Stimulated activated CD8-positive, alpha-beta memory T cell treated with anti-CD3 and anti-CD28 coated beads, Interleukin-2, amount 100 ng/mL, for 1 hour (primary cell): Measurements from ENCODE around the gene GPC1.

Source experiments
- DNase-seq, 2 donors: peaks; one replicate each; pipeline ENCODE4 v3.0.0-alpha.2; 2020; ENCODE audit warnings: low read depth in 2 of 2

Gene GPC1

DNA sequence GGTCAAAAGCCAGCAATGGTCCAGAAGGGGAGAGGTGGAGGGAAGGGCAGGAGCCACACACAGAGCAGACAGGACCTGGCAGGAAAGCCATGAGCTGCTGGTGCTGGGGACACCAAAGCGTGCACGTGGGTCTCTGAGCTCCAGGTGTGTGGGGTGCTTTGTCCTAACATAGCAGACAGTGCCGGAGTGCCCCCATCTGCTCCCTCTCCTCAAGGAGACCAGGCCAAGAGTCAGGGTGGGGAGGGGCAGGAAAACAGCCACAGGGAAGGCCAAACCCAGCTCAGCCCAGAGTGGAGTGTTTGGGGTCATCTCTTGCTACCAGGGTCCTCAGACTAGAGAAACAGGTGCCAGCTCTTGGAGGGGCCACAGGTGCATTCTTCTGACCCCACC, 4.2 kb upstream of the GPC1 start:
- DNase-seq: no peak

DNA sequence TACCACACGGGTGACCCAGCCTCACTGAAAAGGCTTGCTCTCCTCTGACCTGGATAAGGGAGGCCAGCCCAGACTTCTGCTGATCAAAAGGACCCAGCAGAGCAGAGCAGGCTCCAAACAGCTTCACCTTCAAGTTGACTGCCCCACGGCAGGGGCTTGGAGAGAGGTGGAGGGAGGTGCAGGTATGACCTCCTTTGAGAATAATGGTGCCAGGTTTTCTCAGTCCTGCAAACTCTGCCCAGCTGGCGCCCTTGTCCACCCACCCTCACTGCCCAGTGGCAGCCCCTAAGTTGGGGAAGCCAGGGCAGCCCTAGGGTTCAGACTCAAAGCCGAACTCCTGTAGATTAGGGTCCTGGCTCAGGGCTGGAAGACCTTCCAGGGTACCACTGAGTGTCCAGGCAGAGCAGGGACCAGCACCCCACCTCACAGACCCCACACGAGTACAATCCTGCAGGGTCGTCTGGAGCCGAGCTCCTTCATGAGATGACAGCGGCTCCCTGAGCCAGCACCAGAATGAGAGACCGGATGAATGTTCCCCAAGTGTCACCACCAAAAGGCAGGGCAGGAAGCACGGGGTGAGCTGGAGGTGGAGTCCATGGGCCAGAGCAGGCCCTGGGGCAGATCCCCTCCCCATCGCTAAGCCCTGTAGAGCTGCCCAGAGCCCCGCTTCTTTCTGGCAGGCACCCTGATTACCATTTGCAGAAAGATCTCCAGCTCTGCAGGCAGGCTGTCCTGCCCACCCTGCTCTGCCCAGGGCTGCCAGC, 3.6 kb upstream of the GPC1 start:
- DNase-seq: no peak

DNA sequence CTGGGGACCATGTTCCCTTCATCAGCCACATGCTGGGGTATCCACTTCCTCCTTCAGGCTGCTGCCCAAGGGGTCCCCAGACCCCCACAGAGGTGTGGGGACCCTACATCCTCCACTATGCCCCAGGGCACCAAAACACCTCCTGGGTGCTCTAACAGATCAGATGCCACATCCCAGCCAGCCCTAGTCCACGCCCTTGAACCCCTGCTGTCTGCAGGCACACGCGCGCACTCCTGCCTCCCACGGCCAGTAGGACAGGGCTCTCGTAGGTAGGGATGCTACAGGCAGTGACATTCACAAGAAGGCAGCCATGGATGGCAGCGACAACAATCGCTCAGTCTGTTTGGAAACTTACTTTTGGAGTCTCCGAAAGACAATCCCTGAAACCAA, 3.0 kb upstream of the GPC1 start:
- no peak for DNase-seq

DNA sequence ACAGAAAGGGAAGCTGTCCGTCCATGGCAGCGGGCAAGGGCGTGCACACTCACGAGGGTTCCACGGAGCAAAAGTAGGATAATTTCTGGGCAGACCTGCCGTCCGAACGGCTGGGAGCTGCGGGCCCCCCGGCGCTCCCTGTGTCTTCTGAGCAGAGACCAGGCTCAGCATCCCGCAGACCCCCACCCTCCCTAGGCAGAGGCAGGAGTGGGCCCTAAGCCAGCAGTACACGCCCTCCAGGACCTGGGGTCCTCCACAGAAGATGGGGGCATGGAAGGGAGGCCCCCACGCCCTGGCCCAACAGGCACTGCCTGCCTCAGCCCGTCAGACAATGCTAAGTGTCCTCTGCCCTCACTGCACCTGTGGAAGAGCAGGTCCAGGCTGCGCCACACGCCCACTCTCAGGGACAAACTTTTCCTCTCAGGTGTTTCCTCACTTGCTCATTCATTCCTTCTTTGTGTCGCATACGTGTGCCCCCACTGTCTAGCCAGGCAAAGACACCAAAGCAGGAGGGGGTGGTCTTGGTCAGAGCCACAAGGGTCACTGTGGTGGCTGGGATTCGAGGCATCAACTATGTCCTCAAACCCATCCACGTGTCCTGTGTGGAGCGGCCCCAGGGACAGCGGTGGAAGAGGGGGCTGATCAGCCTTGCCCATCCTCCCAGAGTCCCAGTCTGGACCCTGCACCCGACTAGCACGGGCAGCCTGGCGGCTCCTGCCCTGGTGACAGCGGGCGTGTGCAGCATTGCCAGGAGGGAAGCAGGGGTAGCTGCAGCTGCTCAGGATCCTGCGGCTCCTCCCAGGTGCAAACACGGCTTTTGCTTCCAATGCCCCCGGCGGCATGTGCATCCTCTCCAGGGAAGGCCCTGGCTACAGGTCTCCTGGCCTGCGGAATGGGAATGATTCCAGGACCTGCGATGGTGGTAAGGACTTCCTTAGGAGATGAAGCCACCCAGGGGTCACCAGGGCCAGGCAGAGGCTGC, 2.4 kb upstream of the GPC1 start:
- DNase-seq: no peak

DNA sequence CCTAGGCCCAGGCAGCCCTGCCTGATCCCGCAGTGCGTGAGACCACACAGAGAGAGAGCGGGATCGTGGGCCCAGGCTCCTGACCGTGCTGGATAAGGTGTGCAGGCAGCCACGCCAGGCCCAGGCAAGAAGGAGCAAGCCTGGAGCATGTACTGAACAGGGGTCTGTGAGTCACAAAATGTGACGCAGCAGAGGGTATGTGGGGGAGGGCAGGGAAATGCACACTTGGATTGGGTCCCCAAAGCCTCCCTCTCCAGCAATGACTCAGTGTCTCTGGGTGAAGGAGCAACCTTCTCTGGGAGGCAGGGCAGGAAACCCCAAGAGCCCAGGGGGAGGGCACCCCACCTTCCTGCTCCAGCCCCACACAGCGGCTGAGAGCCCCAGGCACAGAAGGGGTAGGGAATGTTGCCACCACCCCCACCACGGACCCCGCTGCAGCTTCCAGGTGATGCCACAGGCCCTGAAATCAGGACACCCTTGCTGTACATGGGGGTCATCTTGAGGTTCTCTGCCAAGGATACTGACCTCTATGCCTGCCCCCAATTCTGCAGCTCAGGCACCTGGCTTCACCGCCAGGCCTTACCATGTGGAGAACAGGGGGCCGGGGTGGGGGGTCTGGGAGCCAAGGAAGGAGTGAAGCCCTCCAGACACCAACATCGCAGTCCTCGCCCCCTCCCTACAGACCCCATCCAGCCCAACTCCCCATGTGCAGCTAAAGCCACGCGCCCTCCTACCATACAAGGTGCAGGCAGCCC, 1.3 kb upstream of the GPC1 start:
- no peak for DNase-seq

DNA sequence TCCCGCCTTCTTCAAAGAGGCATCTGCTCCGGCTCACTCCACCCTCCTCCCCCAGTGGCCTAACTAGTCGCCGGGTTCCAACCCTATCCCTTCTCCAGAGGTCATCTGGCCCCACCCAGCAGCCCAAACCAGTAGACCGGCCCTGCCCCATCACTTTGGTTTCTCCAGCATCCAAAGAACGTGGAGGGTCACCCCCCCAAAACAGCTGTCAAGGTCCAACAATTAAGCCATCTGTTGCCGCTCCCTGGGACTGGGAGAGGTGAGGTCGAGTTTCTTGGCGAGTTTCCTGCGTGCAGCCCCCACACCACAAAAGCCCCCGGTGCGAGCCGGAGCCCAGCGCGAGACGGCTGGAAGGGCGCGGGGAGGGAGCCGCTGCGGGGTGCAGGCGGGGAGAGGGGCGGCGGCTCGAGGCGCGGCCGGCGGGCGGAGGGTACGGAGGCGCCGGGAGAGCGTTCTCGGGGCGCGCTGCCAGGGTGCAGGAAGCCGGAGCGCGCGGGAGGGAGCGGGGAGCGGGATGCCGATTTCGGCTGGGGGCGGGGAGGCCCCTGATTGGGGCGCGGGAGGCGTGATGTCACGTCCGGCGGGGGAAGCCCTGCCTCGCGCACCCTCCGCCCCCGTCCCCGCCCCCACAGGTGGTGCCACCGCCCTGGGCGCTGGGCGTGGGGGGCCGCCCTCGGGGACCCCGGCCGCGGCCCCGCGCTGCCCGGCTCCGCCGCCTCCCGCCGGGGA, 571 bp upstream of the GPC1 start:
- DNase-seq: peak; percentile 74 to 88

DNA sequence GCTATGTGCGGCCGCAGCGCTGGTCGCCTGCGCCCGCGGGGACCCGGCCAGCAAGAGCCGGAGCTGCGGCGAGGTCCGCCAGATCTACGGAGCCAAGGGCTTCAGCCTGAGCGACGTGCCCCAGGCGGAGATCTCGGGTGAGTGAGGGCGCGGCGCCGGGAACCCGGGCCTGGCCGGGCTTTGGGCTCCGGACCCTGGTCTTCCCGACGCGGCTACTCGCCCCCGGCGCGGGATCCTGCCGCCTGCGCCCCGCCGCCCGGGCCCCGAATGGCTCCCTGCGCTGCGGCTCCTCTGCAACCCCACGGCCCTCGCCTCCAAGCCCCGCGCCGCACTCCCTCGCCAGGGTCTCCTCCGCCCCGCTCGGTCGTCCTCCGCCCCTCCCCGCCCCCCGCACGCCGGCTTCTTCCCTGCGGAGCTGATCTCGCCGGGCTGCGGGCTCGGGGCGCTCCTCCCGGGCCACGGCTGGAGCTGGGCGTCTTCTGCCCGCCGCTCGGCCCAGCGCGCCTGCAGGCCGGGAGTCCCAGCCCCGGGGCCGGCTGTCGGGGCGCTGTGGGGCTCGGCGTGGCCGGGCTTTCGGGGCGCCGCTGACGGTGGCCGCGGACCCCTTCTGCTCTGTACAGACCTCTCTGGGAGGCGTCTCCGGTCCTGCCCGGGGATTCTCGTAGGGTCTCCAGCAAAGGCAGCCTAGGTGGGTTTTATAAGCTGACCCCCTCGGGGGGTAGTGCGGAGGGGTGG, 652 bp downstream of the GPC1 start:
- no peak for DNase-seq

DNA sequence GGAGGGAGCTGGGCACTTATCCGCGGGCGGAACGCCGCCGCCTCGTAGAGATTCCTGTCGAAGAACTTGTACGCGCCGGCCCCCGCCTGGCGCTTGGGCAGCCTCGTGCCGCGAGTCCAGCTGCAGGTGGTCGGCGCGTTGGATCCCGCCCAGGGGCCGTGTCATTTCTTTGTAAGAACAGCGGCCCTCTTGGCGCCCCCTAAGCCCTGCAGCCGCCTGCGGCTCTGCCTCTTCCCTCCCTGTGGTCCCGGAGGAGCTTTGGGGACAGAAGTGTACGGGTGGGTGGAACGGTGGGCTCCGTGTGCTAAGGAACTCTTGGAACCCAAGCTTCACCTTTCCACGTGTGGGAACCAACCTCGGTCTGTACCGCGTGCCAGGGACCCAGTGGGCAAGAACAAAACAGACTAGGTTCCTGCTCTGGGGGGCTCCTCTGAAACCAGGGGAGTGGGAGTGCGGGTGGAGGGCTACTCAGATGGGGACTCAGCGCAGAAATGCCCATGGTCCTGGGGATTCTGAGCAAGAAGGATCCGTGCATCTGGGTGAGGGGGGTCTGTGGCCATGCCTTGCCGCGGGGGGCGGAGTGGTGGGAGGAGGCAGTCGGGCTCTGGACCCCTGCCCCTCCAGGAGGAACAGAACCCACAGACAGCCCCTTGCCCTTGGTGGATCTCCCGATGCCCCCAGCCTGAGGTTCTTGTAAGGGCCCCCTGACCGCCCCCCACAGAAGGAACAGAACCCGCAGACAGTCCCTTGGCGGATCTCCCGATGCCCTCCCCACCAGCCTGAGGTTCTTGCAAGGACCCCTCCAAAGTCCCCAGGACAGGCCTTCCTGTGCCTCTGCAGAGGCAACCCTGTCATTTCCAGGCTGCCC, 1.5 kb downstream of the GPC1 start:
- DNase-seq: no peak

DNA sequence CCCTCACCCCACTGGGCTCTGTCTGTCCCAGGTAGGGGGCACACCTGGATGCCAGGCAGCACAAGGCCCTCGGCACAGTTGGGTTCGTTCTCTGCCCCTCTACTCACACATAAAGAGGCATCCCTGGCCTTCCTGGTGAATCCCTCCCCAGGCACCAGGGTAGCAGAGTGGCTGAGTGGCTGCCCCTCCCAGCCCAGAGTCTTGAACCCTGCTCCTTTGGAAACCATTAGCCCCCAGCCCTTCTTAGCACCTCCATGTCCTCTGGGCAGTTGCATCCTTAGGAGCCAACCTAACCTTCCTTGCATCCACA, 2.0 kb downstream of the GPC1 start:
- no peak for DNase-seq

DNA sequence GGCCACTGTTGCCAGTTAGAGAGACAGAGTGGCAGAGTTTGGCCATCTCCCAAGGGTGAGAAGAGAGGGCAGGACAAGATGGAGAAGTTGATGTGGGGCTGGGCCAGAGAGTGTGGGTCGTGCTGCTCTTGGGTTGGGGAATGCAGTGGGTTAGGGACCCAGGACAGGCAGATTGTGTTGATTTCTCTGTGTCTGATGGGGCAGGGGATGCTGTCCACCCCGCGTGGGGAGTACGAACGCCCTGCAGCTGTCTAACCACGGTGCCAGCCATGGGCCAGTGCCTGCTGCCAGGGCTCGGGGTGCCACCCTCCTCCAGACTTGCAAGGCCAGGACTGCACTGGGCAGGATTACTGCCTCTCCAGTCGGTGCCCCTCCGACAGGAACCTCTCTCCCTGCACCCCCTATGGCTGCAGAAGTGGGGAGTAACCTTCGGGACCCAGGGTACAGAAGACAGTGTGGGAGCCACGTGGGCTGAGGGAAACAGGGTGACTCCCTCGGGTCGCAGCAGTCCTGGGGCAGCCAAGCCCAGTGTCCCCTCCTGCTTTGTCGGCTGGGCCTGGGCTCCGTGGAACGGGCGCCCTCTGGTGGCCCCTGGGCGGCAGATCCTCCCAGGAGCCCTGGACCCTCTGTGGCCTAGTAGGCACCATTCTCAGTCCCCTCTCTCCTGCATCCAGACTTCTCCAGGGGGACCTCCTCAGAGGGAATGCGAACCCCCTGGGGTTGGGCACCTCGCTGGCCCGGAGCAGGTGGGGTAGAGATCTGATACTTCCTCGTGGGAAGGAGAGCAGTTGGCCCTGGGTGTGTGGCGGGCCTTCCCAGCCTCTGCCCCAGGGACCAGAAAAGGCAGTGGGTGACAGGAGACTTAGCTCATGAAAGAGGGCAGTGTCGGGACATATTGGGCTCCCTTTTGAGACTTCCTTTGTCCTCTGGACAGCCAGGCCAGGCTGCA, 2.7 kb downstream of the GPC1 start:
- peak; percentile 23 to 48 for DNase-seq

DNA sequence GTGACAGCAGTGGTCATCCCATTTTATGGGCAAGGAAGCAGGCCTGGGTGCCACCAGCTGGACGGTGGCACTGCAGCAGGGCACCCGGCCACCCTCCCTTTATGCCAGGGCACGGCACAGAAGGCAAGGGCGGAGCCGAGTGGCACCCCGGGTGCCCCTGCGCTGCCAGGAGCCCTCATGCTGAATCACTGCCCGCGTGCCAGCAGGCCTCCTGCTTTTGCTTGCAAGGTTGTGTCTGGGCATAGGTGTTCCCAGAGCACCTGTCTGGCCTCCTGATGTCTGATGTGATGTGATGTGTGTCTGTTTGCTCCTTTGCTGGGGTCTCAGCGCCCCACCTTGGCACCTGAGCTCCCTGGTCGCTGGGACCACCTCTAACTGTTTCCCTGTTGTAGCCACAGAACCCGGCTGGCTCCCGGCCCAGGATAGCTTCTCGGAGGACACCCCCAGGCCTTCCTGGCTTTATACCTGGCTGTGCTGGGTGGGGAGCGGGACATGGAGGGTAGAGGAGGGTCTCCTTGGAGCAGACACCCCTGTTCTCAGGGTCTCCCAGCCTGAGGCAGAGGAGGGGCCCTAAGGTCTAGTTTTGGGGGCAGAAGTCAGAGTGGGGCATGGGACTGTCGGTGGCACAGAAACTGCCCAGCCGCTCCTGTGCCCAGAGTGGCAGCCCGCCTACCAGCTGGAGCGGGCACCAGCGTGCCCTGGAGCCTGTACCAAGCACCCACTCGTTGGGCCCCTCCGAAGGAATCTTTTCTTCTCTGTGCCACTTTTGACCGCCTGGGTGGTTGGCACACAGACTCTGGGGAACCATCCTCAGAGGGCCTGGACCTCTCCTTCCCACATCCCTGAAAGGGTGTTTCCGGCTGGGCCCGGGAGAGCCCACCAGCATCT, 3.6 kb downstream of the GPC1 start:
- DNase-seq: no peak

DNA sequence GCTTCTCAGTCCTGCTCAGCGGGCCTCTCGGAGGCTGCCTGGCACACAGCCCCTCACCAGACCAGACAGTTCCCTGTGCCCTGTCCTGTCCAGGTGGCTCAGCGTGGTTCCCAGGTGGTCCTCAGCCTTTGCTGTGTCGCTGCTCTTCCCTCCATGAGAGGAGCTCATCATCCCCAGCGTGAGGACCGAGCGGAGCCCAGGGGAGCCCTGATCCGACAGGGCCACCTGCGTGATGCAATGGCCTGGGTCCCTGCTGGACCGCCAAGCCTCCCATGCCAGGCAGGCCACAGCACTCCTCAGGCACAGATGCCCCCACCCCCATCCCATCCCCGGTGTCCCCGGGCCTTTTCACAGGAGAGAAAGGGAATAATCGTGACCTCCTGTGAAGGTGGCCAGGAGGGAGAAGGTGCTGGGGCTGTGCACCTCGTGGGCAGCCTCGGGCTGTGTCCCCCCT, 4.3 kb downstream of the GPC1 start:
- no peak for DNase-seq

DNA sequence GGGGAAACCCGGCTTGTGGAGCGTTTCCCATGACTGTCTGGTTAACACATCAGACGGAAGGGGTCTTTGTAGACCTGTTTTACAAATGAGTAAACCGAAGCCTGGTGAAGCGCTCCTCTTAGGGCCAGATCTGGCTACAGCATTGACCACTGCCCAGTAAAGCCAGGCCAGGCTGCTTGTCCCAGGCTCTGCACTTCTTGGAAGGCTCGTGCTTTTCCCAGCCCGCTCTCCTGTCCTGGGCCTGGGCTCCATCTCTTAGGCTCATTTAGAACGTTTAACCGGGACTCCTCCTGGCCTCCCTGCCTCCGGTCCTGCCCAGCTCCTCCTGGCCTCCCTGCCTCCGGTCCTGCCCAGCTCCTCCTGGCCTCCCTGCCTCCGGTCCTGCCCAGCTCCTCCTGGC, 4.8 kb downstream of the GPC1 start:
- DNase-seq: no peak

DNA sequence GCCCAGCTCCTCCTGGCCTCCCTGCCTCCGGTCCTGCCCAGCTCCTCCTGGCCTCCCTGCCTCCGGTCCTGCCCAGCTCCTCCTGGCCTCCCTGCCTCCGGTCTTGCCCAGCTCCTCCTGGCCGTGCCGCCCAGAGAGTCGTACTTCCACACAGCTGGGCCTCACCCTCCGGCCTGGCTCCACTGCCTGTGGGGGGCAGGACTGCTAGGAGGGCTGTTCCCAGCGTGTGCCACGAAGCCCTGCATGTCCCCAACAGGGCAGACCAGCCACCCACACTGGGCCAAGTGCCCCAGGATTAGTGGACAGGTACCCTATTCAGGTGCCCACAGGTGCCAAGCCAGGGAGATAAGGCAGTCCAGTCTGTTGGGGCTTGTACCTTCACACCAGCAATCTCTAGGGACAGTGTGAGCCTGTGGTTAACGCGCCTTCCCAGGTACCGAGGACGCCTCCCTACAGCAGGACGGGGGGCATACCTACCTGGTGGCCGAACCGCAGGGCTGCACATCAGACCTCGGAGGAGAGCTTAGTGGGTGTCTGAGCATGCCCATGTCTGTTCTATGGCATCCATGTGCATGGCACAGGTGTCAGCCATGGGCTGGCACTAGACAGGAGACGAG, 5.3 kb downstream of the GPC1 start:
- no peak for DNase-seq

DNA sequence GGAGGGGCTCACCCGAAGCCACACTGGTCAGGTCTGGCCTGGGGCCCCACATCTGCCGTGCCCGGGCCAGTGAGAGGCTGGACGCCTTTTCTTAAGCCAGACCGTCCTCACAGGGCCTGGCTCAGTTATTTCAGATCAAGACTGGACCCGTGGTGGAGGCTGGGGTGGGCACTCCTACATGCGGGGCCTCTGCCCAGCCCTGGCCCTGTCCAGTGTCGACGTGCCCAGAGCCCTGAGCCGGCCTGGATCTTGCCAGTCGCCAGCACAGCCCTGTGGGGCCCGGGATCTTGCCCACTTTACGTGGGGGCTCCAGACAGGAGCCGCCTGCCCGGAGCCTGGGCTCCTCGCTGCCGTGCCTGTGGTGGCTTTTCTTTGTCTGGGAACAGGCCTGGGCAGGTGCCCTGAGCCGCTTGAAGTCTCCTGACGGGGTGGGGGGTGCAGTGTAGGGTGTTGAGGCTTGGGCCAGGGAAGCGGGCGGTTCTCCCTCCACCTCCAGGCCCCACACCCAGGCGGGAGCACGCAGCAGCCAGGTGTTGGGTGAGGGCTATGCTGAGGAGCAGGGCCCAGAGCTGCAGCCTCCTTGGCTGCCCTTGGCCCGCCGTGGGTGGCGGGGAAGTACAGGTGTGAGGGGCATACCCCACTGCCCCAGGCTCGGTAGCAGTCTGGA, 6.0 kb downstream of the GPC1 start:
- DNase-seq: no peak

DNA sequence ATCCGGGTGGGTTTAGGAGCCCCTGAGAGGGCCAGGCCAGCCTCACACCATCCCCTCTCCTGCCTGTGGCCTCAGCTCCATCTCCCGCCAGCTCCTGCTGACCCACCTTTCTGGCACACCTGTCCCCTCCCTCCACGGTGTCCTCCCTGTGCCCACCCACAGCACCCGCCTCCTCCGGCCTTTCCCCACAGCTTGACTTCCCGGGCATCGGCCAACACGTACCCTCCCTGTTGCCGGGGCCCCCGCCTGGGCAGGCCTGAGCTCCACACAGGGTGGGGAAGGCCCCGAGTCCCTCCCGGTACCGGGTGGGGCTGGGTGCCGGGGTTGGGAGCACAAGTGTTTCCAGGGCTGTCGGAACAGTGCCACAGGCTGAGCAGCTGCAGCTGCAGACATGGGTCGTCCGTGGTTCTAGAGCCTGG, 6.5 kb downstream of the GPC1 start:
- DNase-seq: no peak
